ENCODE results near the gene TUB. TPM values are rescaled to one million over a fixed set of nuclear protein-coding genes. Genes with fewer than 3 reads are reported as not detected.

Gene TUB
- polyA plus RNA-seq, 1 donor (not counting 4 experiments of a cell fraction or from before 2014, with no cell fraction given): 0.84 TPM

- H3K36me3 ChIP-seq (ENCODE audit: control insufficient read depth in 2 of 2, extremely low read depth in 1 of 2, insufficient read depth in 2 of 2, low read length in 2 of 2): no peaks in the 10 kb centered on the region
- H3K4me2 ChIP-seq (ENCODE audit: control insufficient read depth, extremely low read depth, insufficient read depth, low read depth, low read length): no peak overlapping the region
- H2AFZ ChIP-seq (ENCODE audit: control insufficient read depth, low read length): no peak overlapping the region
- DNase-seq (ENCODE audit: low read depth, low spot score) (no peak), FAIRE-seq (no peak)
- no peaks in the 10 kb centered on the region for H3K9me3 ChIP-seq (ENCODE audit: control insufficient read depth, low read depth, low read length)
- no peak overlapping the region for H3K9ac ChIP-seq (ENCODE audit: control insufficient read depth, extremely low read depth, insufficient read depth, low read length)
- H3K27ac ChIP-seq (ENCODE audit: control insufficient read depth, insufficient read depth, low read length): no peak overlapping the region
- H3K79me2 ChIP-seq (ENCODE audit: control insufficient read depth, insufficient read depth, low read length): no peaks in the 10 kb centered on the region
- no peaks in the 10 kb centered on the region for H3K27me3 ChIP-seq (ENCODE audit: control insufficient read depth, extremely low read depth, insufficient read depth, low read length)
- dilution Hi-C loops (cut with MboI; ENCODE audit: extremely low pct_ligation_motif_present, low sequenced_read_pairs): no loop called here
- no peaks in the 10 kb centered on the region for H3K9me1 ChIP-seq (ENCODE audit: control insufficient read depth, extremely low read depth, insufficient read depth, low read length)
- H3K4me1 ChIP-seq (ENCODE audit: control insufficient read depth, extremely low read depth, insufficient read depth, low read length): no peaks in the 10 kb centered on the region
- no peak overlapping the region for H3K4me3 ChIP-seq (ENCODE audit: control insufficient read depth in 2 of 3, extremely low read depth in 1 of 3, insufficient read depth in 2 of 3, low read depth in 1 of 3, low read length in 3 of 3)
- no peaks in the 10 kb centered on the region for H4K20me1 ChIP-seq (ENCODE audit: control insufficient read depth, extremely low read depth, insufficient read depth, low read length)
- no peak for TF ChIP-seq EZH2 (IDR thresholded peaks at IDR 0.05; ENCODE audit: low read length)
Observed at GRCh38 chr11:8065031-8065430, 16.0 kb upstream of the TUB start.

GRCh38 chr11:8066036-8066910, 14.7 kb upstream of the TUB start:
- no peak overlapping the region for H3K4me2 ChIP-seq (ENCODE audit: control insufficient read depth, extremely low read depth, insufficient read depth, low read depth, low read length)
- no peaks in the 10 kb centered on the region for H4K20me1 ChIP-seq (ENCODE audit: control insufficient read depth, extremely low read depth, insufficient read depth, low read length)
- no peak overlapping the region for H3K27ac ChIP-seq (ENCODE audit: control insufficient read depth, insufficient read depth, low read length)
- no peak for DNase-seq (ENCODE audit: low read depth, low spot score)
- no peaks in the 10 kb centered on the region for H3K4me1 ChIP-seq (ENCODE audit: control insufficient read depth, extremely low read depth, insufficient read depth, low read length)
- no peaks in the 10 kb centered on the region for H3K9me1 ChIP-seq (ENCODE audit: control insufficient read depth, extremely low read depth, insufficient read depth, low read length)
- dilution Hi-C loops (cut with MboI; ENCODE audit: extremely low pct_ligation_motif_present, low sequenced_read_pairs): no loop called here
- H2AFZ ChIP-seq (ENCODE audit: control insufficient read depth, low read length): no peak overlapping the region
- TF ChIP-seq, protein P1, sequence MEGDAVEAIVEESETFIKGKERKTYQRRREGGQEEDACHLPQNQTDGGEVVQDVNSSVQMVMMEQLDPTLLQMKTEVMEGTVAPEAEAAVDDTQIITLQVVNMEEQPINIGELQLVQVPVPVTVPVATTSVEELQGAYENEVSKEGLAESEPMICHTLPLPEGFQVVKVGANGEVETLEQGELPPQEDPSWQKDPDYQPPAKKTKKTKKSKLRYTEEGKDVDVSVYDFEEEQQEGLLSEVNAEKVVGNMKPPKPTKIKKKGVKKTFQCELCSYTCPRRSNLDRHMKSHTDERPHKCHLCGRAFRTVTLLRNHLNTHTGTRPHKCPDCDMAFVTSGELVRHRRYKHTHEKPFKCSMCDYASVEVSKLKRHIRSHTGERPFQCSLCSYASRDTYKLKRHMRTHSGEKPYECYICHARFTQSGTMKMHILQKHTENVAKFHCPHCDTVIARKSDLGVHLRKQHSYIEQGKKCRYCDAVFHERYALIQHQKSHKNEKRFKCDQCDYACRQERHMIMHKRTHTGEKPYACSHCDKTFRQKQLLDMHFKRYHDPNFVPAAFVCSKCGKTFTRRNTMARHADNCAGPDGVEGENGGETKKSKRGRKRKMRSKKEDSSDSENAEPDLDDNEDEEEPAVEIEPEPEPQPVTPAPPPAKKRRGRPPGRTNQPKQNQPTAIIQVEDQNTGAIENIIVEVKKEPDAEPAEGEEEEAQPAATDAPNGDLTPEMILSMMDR (optimal IDR thresholded peaks at IDR 0.05 in 1 of 3, IDR thresholded peaks at IDR 0.05 in 1 of 3, conservative IDR thresholded peaks at IDR 0.05 in 1 of 3; ENCODE audit: extremely low read depth in 1 of 3, insufficient read depth in 2 of 3, low read length in 3 of 3): no peak
- no peak for TF ChIP-seq EZH2 (IDR thresholded peaks at IDR 0.05; ENCODE audit: low read length)
- FAIRE-seq: no peak
- H3K4me3 ChIP-seq (ENCODE audit: control insufficient read depth in 2 of 3, extremely low read depth in 1 of 3, insufficient read depth in 2 of 3, low read depth in 1 of 3, low read length in 3 of 3): no peak overlapping the region
- H3K36me3 ChIP-seq (ENCODE audit: control insufficient read depth in 2 of 2, extremely low read depth in 1 of 2, insufficient read depth in 2 of 2, low read length in 2 of 2): no peaks in the 10 kb centered on the region
- H3K9me3 ChIP-seq (ENCODE audit: control insufficient read depth, low read depth, low read length): no peaks in the 10 kb centered on the region
- H3K79me2 ChIP-seq (ENCODE audit: control insufficient read depth, insufficient read depth, low read length): no peaks in the 10 kb centered on the region
- no peak overlapping the region for H3K9ac ChIP-seq (ENCODE audit: control insufficient read depth, extremely low read depth, insufficient read depth, low read length)
- H3K27me3 ChIP-seq (ENCODE audit: control insufficient read depth, extremely low read depth, insufficient read depth, low read length): no peaks in the 10 kb centered on the region

All from keratinocyte (primary cell).